H1 (cell line): Measurements from ENCODE around the gene MRPL33. TPM values are rescaled to one million over a fixed set of nuclear protein-coding genes. Genes with fewer than 3 reads are reported as not detected.
A peak's percentile ranks its signal among the peaks of the same experiment; 100 is the strongest.

ENCODE experiments used
- CTCF ChIA-PET: fragments of 300-600 bp; sonication (Branson Sonifier 250); formaldehyde crosslinking; loops from one replicate; lab custom pipeline; 2021; ENCODE audit not compliant: partially characterized antibody; lab: Charles Lee
- POLR2A ChIA-PET: fragments of 300-600 bp; sonication (Branson Sonifier 250); formaldehyde crosslinking; loops from one replicate; lab custom pipeline; 2021; ENCODE audit warnings: inconsistent platforms; ENCODE audit not compliant: partially characterized antibody; lab: Charles Lee
- DNase-seq, 2 experiments: peaks; one replicate each; pipeline versions ENCODE4 v3.0.0 to v3.0.0-alpha.2; 2010 to 2022; ENCODE audit warnings: low spot score in 2 of 2, low read depth in 1 of 2, mixed read lengths in 1 of 2
- FAIRE-seq: peaks from 2 replicates; lab custom pipeline; 2011; peaks lifted over from hg19 to GRCh38; lab: Jason Lieb, UNC
- H2AFZ ChIP-seq: 2 replicates; pipeline ENCODE4 v1.8.1; 2012; ENCODE audit warnings: low read length, inconsistent platforms
- H2AK5ac ChIP-seq: 2 replicates; pipeline ENCODE4 v1.6.1; 2013; ENCODE audit warnings: low read depth, low read length
- H2BK120ac ChIP-seq: replicated peaks from 2 replicates; pipeline ENCODE3; 2013; ENCODE audit warnings: low read depth, low read length, inconsistent platforms
- H2BK12ac ChIP-seq: 2 replicates; pipeline ENCODE4 v1.6.1; 2013; ENCODE audit warnings: low read depth, low read length
- H2BK15ac ChIP-seq: 2 replicates; pipeline ENCODE4 v1.6.1; 2013; ENCODE audit warnings: low read length
- H2BK20ac ChIP-seq: 2 replicates; pipeline ENCODE4 v1.6.1; 2013; ENCODE audit warnings: low read length
- H2BK5ac ChIP-seq: 2 replicates; pipeline ENCODE4 v1.6.1; 2013; ENCODE audit warnings: low read depth, low read length
- H3K14ac ChIP-seq: 2 replicates; pipeline ENCODE4 v1.6.1; 2013; ENCODE audit warnings: inconsistent platforms; ENCODE audit not compliant: insufficient read length
- H3K18ac ChIP-seq: 2 replicates; pipeline ENCODE4 v1.6.1; 2013; ENCODE audit warnings: low read length; ENCODE audit errors: extremely low read depth
- H3K23ac ChIP-seq: 2 replicates; pipeline ENCODE4 v1.6.1; 2013; ENCODE audit warnings: inconsistent platforms; ENCODE audit not compliant: insufficient read length
- H3K23me2 ChIP-seq: 2 replicates; pipeline ENCODE4 v1.6.1; 2013; ENCODE audit warnings: low read depth, low read length
- H3K27ac ChIP-seq: 2 replicates; pipeline ENCODE4 v1.6.1; 2011; ENCODE audit warnings: low read depth, low read length, inconsistent platforms
- H3K27me3 ChIP-seq, 4 experiments: replicated peaks in 1 of 4; 1 replicate in 1 of 4; 2 replicates in 3 of 4; pipeline versions ENCODE4 v1.6.1 to v1.8.1; 2011 to 2013; ENCODE audit warnings: low read length in 3 of 4, mild to moderate bottlenecking in 3 of 4, inconsistent platforms in 2 of 4, mixed read lengths in 2 of 4, moderate library complexity in 1 of 4; ENCODE audit not compliant: control insufficient read depth in 3 of 4, insufficient read depth in 3 of 4; ENCODE audit errors: extremely low read depth in 1 of 4
- H3K36me3 ChIP-seq, 4 experiments: 2 replicates each; pipeline versions ENCODE4 v1.6.1 to v1.8.1; 2011 to 2013; ENCODE audit warnings: mild to moderate bottlenecking in 4 of 4, low read length in 3 of 4, moderate library complexity in 2 of 4, control low read depth in 1 of 4, inconsistent platforms in 1 of 4; ENCODE audit not compliant: insufficient read depth in 4 of 4, control insufficient read depth in 2 of 4
- H3K4ac ChIP-seq: replicated peaks from 2 replicates; pipeline ENCODE3; 2013; ENCODE audit warnings: low read length, low read depth, mixed read lengths, inconsistent platforms; ENCODE audit not compliant: insufficient read length
- H3K4me1 ChIP-seq, 4 experiments: replicated peaks in 1 of 4; 1 replicate in 1 of 4; 2 replicates in 3 of 4; pipeline versions ENCODE4 v1.6.1 to v1.8.1; 2011 to 2013; ENCODE audit warnings: low read length in 3 of 4, inconsistent platforms in 2 of 4, mixed read lengths in 1 of 4; ENCODE audit not compliant: insufficient read depth in 4 of 4, control insufficient read depth in 3 of 4
- H3K4me2 ChIP-seq, 2 experiments: 2 replicates each; pipeline versions ENCODE4 v1.6.1 to v1.8.1; 2011 to 2013; ENCODE audit warnings: low read depth in 2 of 2, low read length in 2 of 2, control low read depth in 1 of 2, inconsistent platforms in 1 of 2, mild to moderate bottlenecking in 1 of 2; ENCODE audit not compliant: insufficient read depth in 1 of 2
- H3K4me3 ChIP-seq, 4 experiments: fragments of 200-600, 300-600 bp in 1 of 4; sonication (generic), shearing (Covaris generic), sonication (Bioruptor Twin) in 1 of 4; 2 replicates each; pipeline versions ENCODE4 v1.5.1 to v1.8.1; 2011 to 2016; ENCODE audit warnings: low read length in 4 of 4, low read depth in 3 of 4, control low read depth in 2 of 4, inconsistent platforms in 2 of 4, mild to moderate bottlenecking in 2 of 4, mixed read lengths in 1 of 4, moderate library complexity in 1 of 4; ENCODE audit not compliant: insufficient read depth in 2 of 4; ENCODE audit errors: extremely low read depth in 1 of 4
- H3K56ac ChIP-seq: replicated peaks from 2 replicates; pipeline ENCODE3; 2013; ENCODE audit warnings: low read depth, mild to moderate bottlenecking, mixed read lengths, low read length, inconsistent platforms; ENCODE audit not compliant: insufficient read length
- H3K79me1 ChIP-seq: 2 replicates; pipeline ENCODE4 v1.6.1; 2013; ENCODE audit warnings: low read depth, low read length, control low read depth
- H3K79me2 ChIP-seq, 2 experiments: 2 replicates each; pipeline versions ENCODE4 v1.6.1 to v1.8.1; 2012 to 2013; ENCODE audit warnings: low read length in 2 of 2, mild to moderate bottlenecking in 2 of 2, inconsistent platforms in 1 of 2; ENCODE audit not compliant: insufficient read depth in 2 of 2, control insufficient read depth in 1 of 2
- H3K9ac ChIP-seq, 4 experiments: replicated peaks in 1 of 4; 1 replicate in 1 of 4; 2 replicates in 3 of 4; pipeline versions ENCODE4 v1.6.1 to v1.8.1; 2011 to 2013; ENCODE audit warnings: low read depth in 3 of 4, low read length in 3 of 4, control low read depth in 2 of 4, mild to moderate bottlenecking in 2 of 4, moderate library complexity in 2 of 4, inconsistent platforms in 1 of 4; ENCODE audit errors: extremely low read depth in 1 of 4
- H3K9me3 ChIP-seq, 2 experiments: 2 replicates each; pipeline versions ENCODE4 v1.6.1 to v1.8.1; 2012 to 2013; ENCODE audit warnings: mild to moderate bottlenecking in 2 of 2, moderate library complexity in 2 of 2, control low read depth in 1 of 2, inconsistent platforms in 1 of 2, low read depth in 1 of 2, low read length in 1 of 2, mixed read lengths in 1 of 2; ENCODE audit not compliant: insufficient read depth in 2 of 2
- H4K20me1 ChIP-seq, 2 experiments: replicated peaks in 1 of 2; 2 replicates each; pipeline versions ENCODE3 to v1.8.1; 2011 to 2013; ENCODE audit warnings: inconsistent platforms in 2 of 2, low read length in 2 of 2, mild to moderate bottlenecking in 1 of 2; ENCODE audit not compliant: insufficient read depth in 2 of 2, control insufficient read depth in 1 of 2
- H4K5ac ChIP-seq: 2 replicates; pipeline ENCODE4 v1.6.1; 2013; ENCODE audit warnings: low read length, low read depth, mixed read lengths, inconsistent platforms; ENCODE audit not compliant: insufficient read length
- H4K8ac ChIP-seq: 2 replicates; pipeline ENCODE4 v1.8.0; 2013; ENCODE audit warnings: mild to moderate bottlenecking, moderate library complexity, low read length, inconsistent platforms; ENCODE audit not compliant: insufficient read depth; ENCODE audit errors: extremely low read depth
- H4K91ac ChIP-seq: replicated peaks from 2 replicates; pipeline ENCODE3; 2013; ENCODE audit warnings: low read length, mixed read lengths, inconsistent platforms; ENCODE audit not compliant: insufficient read length
- ASH2L ChIP-seq: fragments of 200-600, 300-600 bp; sonication (generic); IDR thresholded peaks from one replicate; pipeline ENCODE4 v1.7.1; 2017; ENCODE audit warnings: low read length
- BACH1 ChIP-seq: IDR thresholded peaks from 2 replicates; pipeline ENCODE4 v1.6.1; 2012; ENCODE audit warnings: low read length, improper control_type of control experiment
- BCL11A ChIP-seq, 2 experiments: IDR thresholded peaks; one replicate each; pipeline ENCODE4 v1.6.1; 2011; ENCODE audit warnings: low read depth in 2 of 2, low read length in 2 of 2, mild to moderate bottlenecking in 2 of 2
- CBX5 ChIP-seq: fragments of 300-800, 300-1000 bp; sonication (generic); IDR thresholded peaks from 2 replicates; pipeline ENCODE4 v1.7.1; 2016; ENCODE audit warnings: antibody characterized with exemption, low read length, low read depth
- CHD1 ChIP-seq: IDR thresholded peaks from 2 replicates; pipeline ENCODE4 v1.6.1; 2012; ENCODE audit warnings: low read depth, low read length, improper control_type of control experiment
- HDAC2 ChIP-seq, 2 experiments: fragments of 300-600 bp in 1 of 2; sonication (generic) in 1 of 2; IDR thresholded peaks; 2 replicates each; pipeline ENCODE4 v1.6.1; 2011 to 2012; ENCODE audit warnings: low read depth in 2 of 2, low read length in 2 of 2, mild to moderate bottlenecking in 2 of 2, moderate library complexity in 2 of 2, borderline replicate concordance in 1 of 2, inconsistent platforms in 1 of 2
- JUN ChIP-seq: IDR thresholded peaks from 2 replicates; pipeline ENCODE4 v1.6.1; 2011; ENCODE audit warnings: low read depth, mild to moderate bottlenecking, improper control_type of control experiment, low read length
- JUND ChIP-seq: IDR thresholded peaks from 2 replicates; pipeline ENCODE4 v1.6.1; 2011; ENCODE audit warnings: mild to moderate bottlenecking, improper control_type of control experiment, low read length
- KDM4A ChIP-seq: IDR thresholded peaks from one replicate; pipeline ENCODE4 v1.7.1; 2012; ENCODE audit warnings: low read depth, mild to moderate bottlenecking, moderate library complexity, low read length, inconsistent platforms; ENCODE audit not compliant: severe bottlenecking
- SIN3A ChIP-seq, 2 experiments: IDR thresholded peaks in 1 of 2; conservative IDR thresholded peaks in 1 of 2; 2 replicates each; pipeline ENCODE4 v1.6.1; 2011 to 2012; ENCODE audit warnings: low read length in 2 of 2, improper control_type of control experiment in 1 of 2, low read depth in 1 of 2, mild to moderate bottlenecking in 1 of 2
- SP2 ChIP-seq: IDR thresholded peaks from 2 replicates; pipeline ENCODE4 v1.6.1; 2012; ENCODE audit warnings: mild to moderate bottlenecking, low read length, inconsistent platforms
- WGBS, 2 experiments: shearing (Covaris generic) in 1 of 2; methylation state at CpG; one replicate each; pipeline versions ENCODE4 v1.1.6 to v1.1.7; 2013 to 2015; ENCODE audit warnings: low lambda C conversion rate in 2 of 2, mixed read lengths in 2 of 2, inconsistent platforms in 1 of 2, low coverage in 1 of 2, missing lambda C conversion rate in 1 of 2; ENCODE audit not compliant: insufficient replicate concordance in 2 of 2, insufficient coverage in 1 of 2, insufficient read length in 1 of 2; ENCODE audit errors: extremely low coverage in 1 of 2, missing lambda C conversion rate in 1 of 2; 5-methylcytosine and 5-hydroxymethylcytosine counted together
- polyA plus RNA-seq, 7 experiments: library from polyadenylated mRNA; depleted of rRNA in 3 of 7; stranded (reverse) in 5 of 7; unstranded in 2 of 7; fragments of >200 nt in 5 of 7; fragments of 200-250 nt in 2 of 7; gene quantifications; 1 replicate in 5 of 7; 2 replicates in 1 of 7; 4 replicates in 1 of 7; pipeline versions ENCODE4 v1.2.1 to v1.2.3, GENCODE V29; 2011 to 2013; ENCODE audit warnings: missing spikeins in 2 of 7, mixed read lengths in 2 of 7
- total RNA-seq: library from RNA; stranded (reverse); fragmentation: NEBNext Ultra II Directional; extraction: Animal tissue kit (Norgen Biotek cat#: 25700); gene quantifications from 2 replicates; pipeline ENCODE4 v1.2.1, GENCODE V29; 2021
- TF ChIP-seq, protein P1 (sequence below), 3 experiments: IDR thresholded peaks; 1 replicate in 2 of 3; 2 replicates in 1 of 3; pipeline versions ENCODE4 v1.5.1 to v1.6.1; 2011; ENCODE audit warnings: low read length in 3 of 3, mild to moderate bottlenecking in 3 of 3, inconsistent platforms in 2 of 3, low read depth in 1 of 3, moderate library complexity in 1 of 3; ENCODE audit not compliant: insufficient read depth in 1 of 3; ENCODE audit errors: control extremely low read depth in 1 of 3

The MRPL33 gene
- total and polyA plus RNA-seq, 2 of the 8 experiments (the other 6 are each of a cell fraction or from before 2014, with no cell fraction given), result 24.3 to 62.9 TPM

DNA sequence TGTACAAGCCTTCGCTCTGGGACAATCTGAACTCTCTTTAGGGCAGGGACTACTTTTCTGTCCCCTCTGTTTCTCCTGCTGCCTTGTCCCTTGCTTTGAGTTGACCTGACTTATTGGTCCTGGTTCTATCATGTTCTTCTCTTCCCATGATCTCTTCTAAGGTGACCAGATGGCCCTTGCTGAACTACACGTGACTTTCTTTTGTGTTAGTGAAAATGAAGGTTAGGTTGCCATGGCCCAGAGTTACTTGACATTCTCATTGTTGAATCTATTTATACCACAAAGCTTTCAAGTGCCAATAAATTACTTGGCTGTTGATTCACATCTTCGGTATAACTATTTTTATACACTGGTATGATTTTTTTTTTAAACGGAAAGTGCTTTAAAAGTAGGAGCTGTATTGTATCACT is 24.4 kb downstream of the MRPL33 start:
- H2BK5ac ChIP-seq, result no peak overlapping the region
- TF ChIP-seq SIN3A (conservative IDR thresholded peaks at IDR 0.05 in 1 of 2, IDR thresholded peaks at IDR 0.05 in 1 of 2; ENCODE audit: low read depth in 1 of 2, low read length in 2 of 2) (no peak), BCL11A (IDR thresholded peaks at IDR 0.05; ENCODE audit: low read depth in 2 of 2, low read length in 2 of 2) (no peak), KDM4A (no peak), BACH1 (no peak), HDAC2 (IDR thresholded peaks at IDR 0.05; ENCODE audit: borderline replicate concordance in 1 of 2, low read depth in 2 of 2, low read length in 2 of 2) (no peak), JUND (no peak), ASH2L (no peak), CBX5 (no peak), CHD1 (no peak), JUN (no peak), SP2 (no peak)
- TF ChIP-seq, protein P1, sequence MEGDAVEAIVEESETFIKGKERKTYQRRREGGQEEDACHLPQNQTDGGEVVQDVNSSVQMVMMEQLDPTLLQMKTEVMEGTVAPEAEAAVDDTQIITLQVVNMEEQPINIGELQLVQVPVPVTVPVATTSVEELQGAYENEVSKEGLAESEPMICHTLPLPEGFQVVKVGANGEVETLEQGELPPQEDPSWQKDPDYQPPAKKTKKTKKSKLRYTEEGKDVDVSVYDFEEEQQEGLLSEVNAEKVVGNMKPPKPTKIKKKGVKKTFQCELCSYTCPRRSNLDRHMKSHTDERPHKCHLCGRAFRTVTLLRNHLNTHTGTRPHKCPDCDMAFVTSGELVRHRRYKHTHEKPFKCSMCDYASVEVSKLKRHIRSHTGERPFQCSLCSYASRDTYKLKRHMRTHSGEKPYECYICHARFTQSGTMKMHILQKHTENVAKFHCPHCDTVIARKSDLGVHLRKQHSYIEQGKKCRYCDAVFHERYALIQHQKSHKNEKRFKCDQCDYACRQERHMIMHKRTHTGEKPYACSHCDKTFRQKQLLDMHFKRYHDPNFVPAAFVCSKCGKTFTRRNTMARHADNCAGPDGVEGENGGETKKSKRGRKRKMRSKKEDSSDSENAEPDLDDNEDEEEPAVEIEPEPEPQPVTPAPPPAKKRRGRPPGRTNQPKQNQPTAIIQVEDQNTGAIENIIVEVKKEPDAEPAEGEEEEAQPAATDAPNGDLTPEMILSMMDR (IDR thresholded peaks at IDR 0.05; ENCODE audit: control extremely low read depth in 1 of 3, insufficient read depth in 1 of 3, low read depth in 1 of 3, low read length in 3 of 3), result no peak

More for the DNA sequence above, 24.4 kb downstream of the MRPL33 start:
- Histone ChIP-seq H4K20me1 (peaks cover 0 to 2% of the 10 kb centered on the region in 2 experiments), H2AFZ (no peak overlapping the region), H2BK12ac (no peak overlapping the region), H4K91ac (no peak overlapping the region), H3K4me1 (no peaks in the 10 kb centered on the region), H4K5ac (no peak overlapping the region), H3K27ac (no peak overlapping the region), H3K14ac (no peak overlapping the region), H3K23me2 (no peaks in the 10 kb centered on the region), H3K9ac (no peak overlapping the region; a peak in 1 of 7 replicates), H3K23ac (no peak overlapping the region), H3K18ac (no peak overlapping the region), H4K8ac (no peak overlapping the region), H3K79me1 (no peaks in the 10 kb centered on the region), H2BK120ac (no peak overlapping the region), H3K56ac (no peak overlapping the region), H2AK5ac (no peak overlapping the region), H3K4me2 (no peak overlapping the region), H3K4ac (no peak overlapping the region), H3K4me3 (no peak overlapping the region), H3K9me3 (no peaks in the 10 kb centered on the region), H2BK20ac (no peak overlapping the region), H3K79me2 (no peaks in the 10 kb centered on the region), H3K36me3 (no peaks in the 10 kb centered on the region), H3K27me3 (no peaks in the 10 kb centered on the region), H2BK15ac (no peak overlapping the region)
- ChIA-PET POLR2A (interaction anchor here (1.4 to 1.8 kb wide), 2 partner anchors 17 to 23 kb away, joined by 4 to 6 read pairs; no protein-coding TSS in a partner anchor), CTCF (interaction anchor here (0.6 to 1.1 kb wide), 2 partner anchors 9 to 18 kb away, joined by 3 to 4 read pairs; no protein-coding TSS in a partner anchor)
- WGBS, 2 experiments, result 92% methylated on average over 4 of the region's 4 CpGs; no CpG with 5 or more reads in 1 of the 2 experiments
- FAIRE-seq, result no peak
- peak in 1 of 2 experiments; percentile 7 for DNase-seq
